Stimulated activated naive CD8-positive, alpha-beta T cell treated with anti-CD3 and anti-CD28 coated beads, Interleukin-15, amount 100 ng/mL, for 72 hours (primary cell): Measurements from ENCODE around the gene VPREB3.

Source experiments
- ATAC-seq: fragments of 150-1000 bp; cut with Tn5 transposase; 2 replicates; pipeline ENCODE4 v1.10.0; 2021; ENCODE audit warnings: mild to moderate bottlenecking, moderate library complexity
- DNase-seq, 2 donors: peaks; one replicate each; pipeline ENCODE4 v3.0.0; 2021 to 2022
- H3K27ac Mint-ChIP-seq, 2 donors: one replicate each; pipeline ENCODE4 v1.8.0; 2022; ENCODE audit warnings: mild to moderate bottlenecking in 2 of 2, mixed read lengths in 2 of 2, moderate library complexity in 2 of 2
- H3K27me3 Mint-ChIP-seq: one replicate; pipeline ENCODE4 v1.8.0; 2022; ENCODE audit warnings: mixed read lengths
- H3K4me1 Mint-ChIP-seq: one replicate; pipeline ENCODE4 v1.8.0; 2022; ENCODE audit warnings: mild to moderate bottlenecking, mixed read lengths
- H3K4me3 Mint-ChIP-seq, 2 donors: one replicate each; pipeline ENCODE4 v1.8.0; 2022; ENCODE audit warnings: mild to moderate bottlenecking in 2 of 2, mixed read lengths in 2 of 2, moderate library complexity in 1 of 2
- H3K9me3 Mint-ChIP-seq, 2 donors: one replicate each; pipeline ENCODE4 v1.8.0; 2022; ENCODE audit warnings: mixed read lengths in 2 of 2

Gene VPREB3

GRCh38 chr22:23759566-23759965, 5.3 kb upstream of the VPREB3 start:
- ATAC-seq (no peak), DNase-seq (no peak)
- H3K4me3 Mint-ChIP-seq, result no peak overlapping the region
- H3K27me3 Mint-ChIP-seq, result no peaks in the 10 kb centered on the region
- peaks cover 28% of the 10 kb centered on the region for H3K4me1 Mint-ChIP-seq
- H3K9me3 Mint-ChIP-seq, result no peaks in the 10 kb centered on the region
- H3K27ac Mint-ChIP-seq, result no peak overlapping the region

GRCh38 chr22:23756891-23757290, 2.7 kb upstream of the VPREB3 start:
- Mint-ChIP-seq H3K9me3 (no peaks in the 10 kb centered on the region), H3K27me3 (no peaks in the 10 kb centered on the region), H3K27ac (no peak overlapping the region), H3K4me1 (peaks cover 12% of the 10 kb centered on the region), H3K4me3 (no peak overlapping the region)
- no peak for DNase-seq
- peak; percentile 64 for ATAC-seq

- Mint-ChIP-seq H3K4me1 (peaks cover 19% of the 10 kb centered on the region), H3K4me3 (no peak overlapping the region), H3K27ac (no peak overlapping the region), H3K27me3 (no peaks in the 10 kb centered on the region), H3K9me3 (no peaks in the 10 kb centered on the region)
- ATAC-seq (no peak), DNase-seq (no peak)
Measured at GRCh38 chr22:23755711-23756110, 1.5 kb upstream of the VPREB3 start.

GRCh38 chr22:23754980-23755636, 883 bp upstream of the VPREB3 start:
- Mint-ChIP-seq H3K27me3 (no peaks in the 10 kb centered on the region), H3K9me3 (no peaks in the 10 kb centered on the region), H3K27ac (no peak overlapping the region), H3K4me3 (no peak overlapping the region), H3K4me1 (peaks cover 25% of the 10 kb centered on the region)
- DNase-seq (no peak), ATAC-seq (no peak)

- DNase-seq (no peak), ATAC-seq (no peak)
- Mint-ChIP-seq H3K4me1 (peaks cover 32% of the 10 kb centered on the region), H3K9me3 (no peaks in the 10 kb centered on the region), H3K27me3 (no peaks in the 10 kb centered on the region), H3K4me3 (no peak overlapping the region), H3K27ac (peak overlapping the region in 1 of 2 donors; percentile 33)
Measured at GRCh38 chr22:23753385-23753784, 840 bp downstream of the VPREB3 start.

GRCh38 chr22:23752750-23753149, 1.5 kb downstream of the VPREB3 start:
- Mint-ChIP-seq H3K9me3 (no peaks in the 10 kb centered on the region), H3K4me1 (peaks cover 32% of the 10 kb centered on the region), H3K27ac (no peak overlapping the region), H3K4me3 (peak overlapping the region; percentile 65 to 96), H3K27me3 (no peaks in the 10 kb centered on the region)
- DNase-seq (no peak), ATAC-seq (no peak)

- no peak for ATAC-seq
- peak overlapping the region in 1 of 2 donors; percentile 93 for H3K27ac Mint-ChIP-seq
- H3K4me1 Mint-ChIP-seq, result peaks cover 32% of the 10 kb centered on the region
- H3K9me3 Mint-ChIP-seq, result no peaks in the 10 kb centered on the region
- H3K27me3 Mint-ChIP-seq, result no peaks in the 10 kb centered on the region
- H3K4me3 Mint-ChIP-seq, result peak overlapping the region; percentile 65 to 96
- no peak for DNase-seq
Measured at GRCh38 chr22:23752090-23752691, 2.0 kb downstream of the VPREB3 start.

- H3K27ac Mint-ChIP-seq, result peak overlapping the region; percentile 52 to 96
Measured at GRCh38 chr22:23751441-23751996, 2.7 kb downstream of the VPREB3 start.

GRCh38 chr22:23750714-23751440, 3.3 kb downstream of the VPREB3 start, which contains the start of gene ZNF70:
TSS of gene ZNF70 (minus strand) at chr22:23751112. CDS start at chr22:23745140, 5,972 bp downstream.
- Mint-ChIP-seq H3K27ac (peak within 1 kb of the TSS; percentile 94 to 96), H3K9me3 (no peaks in the 10 kb centered on the region), H3K27me3 (no peaks in the 10 kb centered on the region), H3K4me1 (peaks cover 26% of the 10 kb centered on the region), H3K4me3 (peak within 1 kb of the TSS; percentile 94 to 96)
- peak; percentile 99 for ATAC-seq
- peak; percentile 84 to 87 for DNase-seq

More at GRCh38 chr22:23751441-23751996, 2.7 kb downstream of the VPREB3 start:
- ATAC-seq, result peak; percentile 39
- H3K27me3 Mint-ChIP-seq, result no peaks in the 10 kb centered on the region
- no peaks in the 10 kb centered on the region for H3K9me3 Mint-ChIP-seq
- peaks cover 26% of the 10 kb centered on the region for H3K4me1 Mint-ChIP-seq
- peak overlapping the region; percentile 84 to 96 for H3K4me3 Mint-ChIP-seq
- no peak for DNase-seq

- H3K27me3 Mint-ChIP-seq, result no peaks in the 10 kb centered on the region
- H3K4me3 Mint-ChIP-seq, result peak overlapping the region; percentile 94 to 96
- ATAC-seq, result no peak
- no peak for DNase-seq
- H3K9me3 Mint-ChIP-seq, result no peaks in the 10 kb centered on the region
- peak overlapping the region; percentile 65 to 94 for H3K27ac Mint-ChIP-seq
- H3K4me1 Mint-ChIP-seq, result peaks cover 26% of the 10 kb centered on the region
Measured at GRCh38 chr22:23750367-23750713, 3.9 kb downstream of the VPREB3 start.

GRCh38 chr22:23749841-23750301, 4.4 kb downstream of the VPREB3 start:
- ATAC-seq (no peak), DNase-seq (no peak)
- peak overlapping the region; percentile 94 to 96 for H3K4me3 Mint-ChIP-seq
- H3K9me3 Mint-ChIP-seq, result peaks cover 0 to 4% of the 10 kb centered on the region in 2 donors
- peaks cover 26% of the 10 kb centered on the region for H3K4me1 Mint-ChIP-seq
- no peaks in the 10 kb centered on the region for H3K27me3 Mint-ChIP-seq
- no peak overlapping the region for H3K27ac Mint-ChIP-seq

GRCh38 chr22:23745791-23746190, 8.4 kb downstream of the VPREB3 start:
- H3K4me1 Mint-ChIP-seq, result peaks cover 14% of the 10 kb centered on the region
- no peaks in the 10 kb centered on the region for H3K27me3 Mint-ChIP-seq
- no peak for DNase-seq
- no peak overlapping the region for H3K4me3 Mint-ChIP-seq
- peaks cover 4 to 16% of the 10 kb centered on the region in 2 donors for H3K9me3 Mint-ChIP-seq
- ATAC-seq, result no peak
- H3K27ac Mint-ChIP-seq, result no peak overlapping the region

GRCh38 chr22:23744485-23744884, 9.7 kb downstream of the VPREB3 start:
- H3K27ac Mint-ChIP-seq, result no peak overlapping the region
- ATAC-seq, result no peak
- no peak overlapping the region for H3K4me3 Mint-ChIP-seq
- no peaks in the 10 kb centered on the region for H3K27me3 Mint-ChIP-seq
- H3K4me1 Mint-ChIP-seq, result peaks cover under 1% of the 10 kb centered on the region
- no peak for DNase-seq
- H3K9me3 Mint-ChIP-seq, result peaks cover 4 to 16% of the 10 kb centered on the region in 2 donors

GRCh38 chr22:23744001-23744400, 10.2 kb downstream of the VPREB3 start:
- Mint-ChIP-seq H3K4me1 (no peaks in the 10 kb centered on the region), H3K27me3 (no peaks in the 10 kb centered on the region), H3K9me3 (peaks cover 4 to 16% of the 10 kb centered on the region in 2 donors), H3K4me3 (no peak overlapping the region), H3K27ac (no peak overlapping the region)
- no peak for ATAC-seq
- no peak for DNase-seq

- no peaks in the 10 kb centered on the region for H3K27me3 Mint-ChIP-seq
- no peak overlapping the region for H3K27ac Mint-ChIP-seq
- peaks cover 4 to 16% of the 10 kb centered on the region in 2 donors for H3K9me3 Mint-ChIP-seq
- DNase-seq (no peak), ATAC-seq (no peak)
- H3K4me3 Mint-ChIP-seq, result no peak overlapping the region
- H3K4me1 Mint-ChIP-seq, result no peaks in the 10 kb centered on the region
Measured at GRCh38 chr22:23743303-23743705, 10.9 kb downstream of the VPREB3 start.
